GM18907 (cell line): ENCODE measurements around the gene IGFL1.
"Not testable (repeated sequence)": the region's sequence is repeated elsewhere in the genome, so short reads cannot be mapped to it uniquely, and the experiment has no call there.

ENCODE experiments used
- ATAC-seq: cut with Tn5 transposase; IDR thresholded peaks from one replicate; pipeline ENCODE4 v1.9.1; 2021; ENCODE audit warnings: mild to moderate bottlenecking, moderate library complexity; ENCODE audit not compliant: unreplicated experiment

IGFL1 gene

DNA sequence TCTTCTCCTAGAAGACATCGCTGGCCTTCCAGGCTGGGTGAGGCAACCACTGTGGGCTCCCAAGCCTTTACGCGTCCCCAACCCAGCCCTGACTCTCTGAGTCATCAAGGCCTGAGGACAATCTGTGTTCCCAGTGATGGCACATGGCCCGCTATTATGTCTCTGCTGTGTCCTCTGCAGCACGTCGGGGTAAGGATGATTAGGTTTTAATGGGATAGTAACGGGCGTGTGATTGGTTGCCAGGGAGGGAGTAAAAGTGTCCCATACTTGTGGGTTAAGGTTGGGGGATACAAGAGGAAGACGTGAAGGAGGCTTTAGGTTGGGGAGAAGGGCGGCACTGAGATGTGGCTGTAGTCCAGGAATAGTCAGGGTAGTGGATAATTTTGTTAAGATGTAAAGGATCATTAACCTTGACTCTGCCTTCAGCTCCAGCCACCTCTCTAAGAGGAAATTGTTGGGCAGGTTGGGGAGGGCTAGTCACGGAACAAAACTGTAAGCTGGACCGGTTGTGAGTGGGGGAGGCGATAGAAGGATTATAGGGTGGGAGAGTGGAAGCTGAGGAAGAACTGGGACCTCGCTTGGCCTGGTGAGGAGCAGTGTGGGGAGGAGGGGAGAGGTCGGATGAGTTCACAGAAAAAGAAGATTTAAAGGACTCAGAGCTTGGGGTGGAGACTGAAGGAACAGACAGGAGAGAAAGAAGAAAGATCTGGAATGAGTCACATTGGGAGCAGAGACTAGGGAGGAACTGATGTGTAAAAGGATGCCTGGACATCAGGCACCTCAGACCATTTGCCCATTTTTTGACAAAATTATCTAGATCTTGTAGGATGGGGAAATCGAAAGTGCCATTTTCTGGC is 27.9 kb upstream of the IGFL1 start:
- ATAC-seq, result no peak

DNA sequence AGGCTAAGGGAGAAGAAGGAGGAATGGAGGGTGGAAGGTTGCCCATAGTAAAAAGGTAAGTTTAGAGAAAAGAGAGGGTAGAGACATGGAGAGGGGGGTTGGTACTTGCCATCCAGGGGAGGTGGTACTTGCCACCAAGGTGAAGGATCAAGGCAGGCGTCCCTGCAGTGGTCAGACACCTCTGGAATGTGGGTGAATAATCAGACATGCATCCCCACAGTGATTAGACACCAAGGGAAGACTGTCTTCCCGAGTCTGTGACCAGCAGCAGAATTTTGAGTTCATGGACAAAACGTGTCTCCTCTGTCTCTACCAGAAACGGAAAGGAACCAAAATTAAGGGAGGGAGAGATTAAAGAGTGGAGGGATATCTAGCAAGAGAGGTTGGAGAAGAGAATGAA is 27.1 kb upstream of the IGFL1 start:
- ATAC-seq, result no peak

DNA sequence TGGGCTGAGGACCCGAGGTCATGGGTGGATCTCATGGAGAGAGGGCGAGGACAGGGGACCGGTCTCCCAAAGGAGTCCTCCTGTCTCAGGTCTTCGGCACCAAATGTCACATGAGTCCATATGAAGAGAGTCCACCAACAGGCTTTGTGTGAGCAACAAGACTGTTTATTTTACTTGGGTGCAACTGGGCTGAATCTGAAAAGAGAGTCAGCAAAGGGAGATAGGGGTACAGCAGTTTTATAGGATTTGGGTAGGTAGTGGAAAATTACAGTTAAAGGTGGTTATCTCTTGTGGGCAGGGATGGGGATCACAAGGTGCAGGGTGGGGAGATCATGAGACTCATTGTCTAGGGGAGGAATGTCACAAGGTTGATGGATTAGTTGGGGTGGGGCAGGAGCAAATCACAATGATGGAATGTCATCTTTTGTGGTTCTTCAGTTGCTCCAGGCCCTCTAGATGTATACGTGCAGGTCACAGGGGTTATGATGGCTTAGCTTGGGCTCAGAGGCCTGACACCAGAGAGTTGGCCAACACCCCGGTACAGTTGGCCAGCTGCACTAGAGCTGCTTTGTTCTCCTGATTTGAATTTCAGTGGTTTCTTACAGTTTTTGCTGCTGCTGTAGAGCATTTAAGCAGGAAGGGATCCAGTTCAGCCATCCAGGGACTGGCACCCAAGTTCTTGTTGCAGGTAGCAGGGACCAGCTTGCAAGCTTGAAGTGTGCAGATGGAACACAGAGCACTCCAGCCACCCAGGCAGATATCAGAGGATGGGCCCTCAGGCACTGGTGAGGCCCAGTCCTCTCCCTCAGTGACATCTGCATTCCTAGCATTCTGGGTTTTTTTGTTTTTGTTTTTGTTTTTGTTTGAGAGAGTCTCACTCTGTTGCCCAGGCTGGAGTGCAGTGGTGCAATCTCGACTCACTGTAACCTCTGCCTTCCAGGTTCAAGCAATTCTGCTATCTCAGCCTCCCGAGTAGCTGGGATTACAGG is 26.4 kb upstream of the IGFL1 start:
- ATAC-seq, result no peak

DNA sequence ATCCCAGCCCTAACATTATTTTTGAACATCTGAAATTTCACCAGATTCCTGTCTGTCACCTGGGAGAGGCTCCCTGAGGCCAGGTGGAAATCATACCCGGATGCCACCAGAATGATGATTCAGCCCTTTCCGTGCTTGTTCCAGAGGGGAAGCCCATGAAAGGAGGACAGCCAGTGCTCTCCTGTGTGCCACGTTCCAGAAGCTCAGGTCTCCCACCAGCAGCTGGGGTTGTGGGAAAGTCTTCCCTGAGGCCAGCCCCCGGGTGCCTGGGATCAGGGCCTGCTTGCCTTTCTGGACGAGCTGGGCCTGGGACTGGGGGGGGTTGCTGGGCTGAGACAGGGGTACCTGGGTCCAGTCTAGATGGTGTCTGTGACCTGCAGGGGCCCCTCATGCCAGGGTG is 25.5 kb upstream of the IGFL1 start:
- no peak for ATAC-seq

DNA sequence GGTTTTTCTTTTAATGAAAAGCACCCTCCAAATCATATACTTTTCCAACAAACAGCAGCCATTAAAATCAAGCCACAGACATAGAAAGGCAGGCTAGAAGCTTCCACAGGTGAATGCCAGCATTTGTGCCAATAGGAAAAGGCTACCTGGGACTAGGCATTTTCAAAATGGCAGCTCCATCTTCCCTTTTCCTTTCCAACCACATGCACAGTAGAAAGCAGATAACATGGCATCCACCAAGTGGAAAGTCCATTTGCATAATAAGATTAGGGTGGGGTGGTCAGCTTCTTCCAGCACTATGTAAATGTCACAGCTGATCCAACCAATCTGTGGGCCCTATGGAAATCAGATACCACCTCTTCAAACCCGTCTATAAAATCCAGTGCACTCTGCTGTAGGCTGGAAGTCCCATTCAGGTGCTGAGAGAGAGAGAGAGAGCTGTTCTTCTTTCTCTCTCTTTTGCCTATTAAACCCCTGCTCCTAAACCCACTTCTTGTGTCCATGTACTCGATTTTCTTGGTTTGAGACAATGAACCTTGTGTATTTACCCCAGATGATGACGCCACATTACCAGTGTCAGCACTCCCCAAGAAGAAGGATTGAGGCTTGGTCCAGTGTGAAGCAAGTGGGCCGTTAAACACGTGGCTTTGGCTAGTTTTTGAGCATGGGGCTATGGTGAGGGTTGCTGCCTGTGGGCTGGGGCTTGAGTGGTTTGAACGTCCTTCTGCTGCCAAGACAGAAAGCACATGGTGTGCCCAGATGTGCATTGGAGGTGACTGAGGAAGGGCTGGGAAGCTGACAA is 24.2 kb upstream of the IGFL1 start:
- no peak for ATAC-seq

DNA sequence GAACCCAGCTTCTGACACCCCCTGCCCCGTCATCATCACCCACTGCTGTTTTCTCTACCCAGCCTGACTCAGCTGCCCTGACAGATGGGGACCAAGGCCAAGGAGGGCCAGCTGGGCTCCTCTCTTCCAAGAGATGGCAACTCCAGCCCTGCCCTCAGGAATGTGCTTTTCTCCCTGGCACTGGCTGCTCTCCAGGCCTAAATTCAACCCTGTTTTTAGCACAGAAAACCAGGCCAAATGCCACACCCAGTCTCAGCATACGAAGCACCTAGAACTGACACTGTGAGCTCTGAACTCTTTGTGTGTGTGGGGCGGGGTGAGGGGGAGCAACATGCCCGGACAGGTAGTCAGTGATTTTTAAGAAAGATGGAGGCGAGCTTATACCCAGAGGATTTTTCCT is 23.4 kb upstream of the IGFL1 start:
- no peak for ATAC-seq

DNA sequence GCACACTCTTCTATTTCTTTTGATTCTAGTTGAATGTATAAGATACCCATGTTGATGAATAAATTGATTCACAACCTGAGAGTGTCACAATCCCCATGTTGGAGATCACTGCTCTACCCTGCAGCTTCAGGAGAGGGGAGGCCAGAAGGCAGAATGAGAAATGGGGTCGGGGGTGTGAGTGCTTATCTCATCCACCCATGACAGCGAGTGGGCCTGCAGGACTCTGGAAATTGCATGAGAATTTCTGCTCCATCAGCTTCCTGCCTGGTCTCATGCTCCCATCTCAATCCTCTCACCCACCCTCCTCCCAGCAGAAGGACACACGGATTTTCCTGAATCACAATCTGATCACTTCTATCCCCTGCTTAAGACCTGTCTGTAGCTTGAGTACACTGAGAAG is 22.9 kb upstream of the IGFL1 start:
- no peak for ATAC-seq

DNA sequence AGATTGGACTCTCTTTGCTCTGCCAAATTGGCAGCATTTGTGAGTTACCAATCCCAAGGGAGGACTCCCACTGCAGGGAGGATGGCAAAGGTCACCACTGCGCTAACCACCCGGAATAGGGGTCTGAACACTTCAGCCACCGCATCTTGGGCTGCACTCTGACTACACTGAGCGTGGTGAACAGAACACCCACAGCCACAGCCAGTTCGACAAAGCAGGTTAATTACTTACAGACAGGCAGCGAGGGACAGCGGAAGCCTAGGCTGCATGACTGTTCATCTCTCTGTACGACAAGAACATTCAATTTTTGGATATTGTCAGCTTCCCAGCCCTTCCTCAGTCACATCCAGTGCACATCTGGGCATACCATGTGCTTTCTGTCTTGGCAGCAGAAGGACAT is 21.7 kb upstream of the IGFL1 start:
- ATAC-seq, result not testable (repeated sequence)

DNA sequence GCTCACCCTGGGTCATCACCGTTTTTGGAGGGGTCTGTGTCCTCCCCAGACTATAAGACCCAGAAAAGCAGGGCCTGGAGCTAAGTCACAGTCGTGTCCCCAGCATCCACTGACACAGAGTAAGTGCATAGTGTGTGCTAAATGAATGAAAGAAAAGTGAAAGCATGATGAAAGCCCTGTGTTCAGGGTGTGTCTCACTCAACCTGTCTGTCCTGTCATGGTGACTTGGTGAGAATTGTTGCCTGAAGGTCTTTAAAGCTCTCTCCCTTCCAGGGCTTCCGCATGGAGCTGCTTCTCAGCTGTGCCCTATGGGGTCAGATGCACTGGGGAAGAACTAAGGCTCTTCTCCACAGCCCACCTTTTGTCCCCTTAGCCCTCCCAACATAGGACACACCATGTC is 20.5 kb upstream of the IGFL1 start:
- ATAC-seq, result no peak

DNA sequence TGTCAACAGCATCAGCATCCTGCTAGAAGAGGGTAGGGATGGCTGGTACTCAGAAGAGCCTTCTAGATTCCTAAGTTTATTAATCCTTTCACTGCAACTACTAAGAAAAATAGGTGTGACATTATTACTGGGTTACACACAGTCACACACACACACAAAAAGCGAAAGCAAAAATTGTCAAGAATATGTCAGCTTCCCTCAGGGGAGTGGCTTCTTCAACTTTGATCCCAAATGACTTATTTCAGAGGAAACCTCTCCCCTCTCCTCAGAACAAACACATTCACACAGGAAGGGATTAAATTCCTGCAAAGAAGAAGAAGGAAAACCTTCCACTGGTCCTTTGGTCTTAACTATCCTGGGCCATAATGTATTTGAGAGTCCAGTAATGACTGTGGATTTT is 20.1 kb upstream of the IGFL1 start:
- no peak for ATAC-seq

DNA sequence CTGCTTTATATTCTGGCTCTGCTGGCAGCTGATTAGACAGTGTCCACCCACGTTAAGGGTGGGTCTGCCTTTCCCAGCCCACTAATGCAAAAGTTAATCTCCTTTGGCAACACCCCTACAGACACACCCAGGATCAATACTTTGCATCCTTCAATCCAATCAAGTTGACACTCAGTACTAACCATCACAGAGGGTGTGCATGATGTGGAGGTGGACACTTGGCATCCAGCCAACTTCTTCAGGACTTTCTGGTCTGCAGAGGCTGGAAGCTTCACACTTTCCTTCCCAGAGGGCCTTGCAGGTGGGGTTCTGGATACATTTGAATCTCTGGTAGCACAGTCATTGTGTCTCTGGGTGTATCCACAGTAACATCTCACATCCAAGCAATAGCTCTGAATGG is 18.9 kb upstream of the IGFL1 start:
- no peak for ATAC-seq

DNA sequence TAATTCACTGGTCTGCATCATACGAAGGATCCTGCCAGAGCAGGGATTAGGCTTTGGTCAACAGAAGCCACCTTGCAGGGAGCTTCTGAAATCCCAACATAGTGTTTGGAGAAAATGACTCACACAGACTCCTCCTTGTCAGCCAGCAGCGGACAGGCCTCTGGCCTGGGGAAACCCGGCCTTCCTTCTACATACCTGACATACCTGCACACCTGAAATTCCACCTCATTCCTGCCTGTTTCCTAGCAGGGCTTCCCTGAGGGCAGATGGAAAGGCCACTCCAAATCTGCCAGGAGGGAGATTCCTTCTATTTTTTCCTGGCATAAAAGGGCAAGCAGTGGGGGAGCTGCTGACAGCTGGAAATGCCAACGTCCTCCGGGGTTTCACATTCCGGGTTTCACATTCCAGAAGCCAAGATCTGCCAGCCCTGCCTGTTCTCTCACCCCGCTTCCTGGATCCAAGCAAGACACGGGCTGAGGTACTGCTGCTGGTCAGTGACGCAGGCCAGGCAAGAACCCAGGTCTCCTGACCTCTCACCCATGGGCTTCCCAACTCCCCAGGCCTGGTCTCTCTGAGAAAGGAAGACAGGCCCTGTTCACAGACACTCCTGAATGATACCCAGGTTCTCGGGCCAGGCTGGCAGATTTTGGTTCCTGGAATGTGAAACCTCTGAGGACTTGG is 18.2 kb upstream of the IGFL1 start:
- no peak for ATAC-seq

DNA sequence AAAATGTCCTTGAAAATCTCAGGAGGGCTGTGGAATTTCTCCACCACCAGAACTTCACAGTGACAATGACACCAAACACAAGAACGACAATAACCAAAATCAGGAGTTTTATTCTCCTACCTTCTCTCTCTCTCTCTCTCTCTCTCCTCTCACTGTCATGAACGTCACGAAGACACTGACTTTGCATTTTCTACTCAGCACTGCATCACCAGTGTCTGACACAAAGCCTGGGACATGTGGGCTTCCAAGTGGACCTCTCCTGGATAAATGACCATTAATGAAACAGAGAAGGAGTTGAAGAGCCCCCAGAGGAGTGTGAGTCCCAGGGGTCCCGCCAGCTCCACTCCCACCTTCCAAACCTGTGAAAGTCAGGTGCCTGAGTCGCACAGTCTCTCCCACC is 16.9 kb upstream of the IGFL1 start:
- not testable (repeated sequence) for ATAC-seq

DNA sequence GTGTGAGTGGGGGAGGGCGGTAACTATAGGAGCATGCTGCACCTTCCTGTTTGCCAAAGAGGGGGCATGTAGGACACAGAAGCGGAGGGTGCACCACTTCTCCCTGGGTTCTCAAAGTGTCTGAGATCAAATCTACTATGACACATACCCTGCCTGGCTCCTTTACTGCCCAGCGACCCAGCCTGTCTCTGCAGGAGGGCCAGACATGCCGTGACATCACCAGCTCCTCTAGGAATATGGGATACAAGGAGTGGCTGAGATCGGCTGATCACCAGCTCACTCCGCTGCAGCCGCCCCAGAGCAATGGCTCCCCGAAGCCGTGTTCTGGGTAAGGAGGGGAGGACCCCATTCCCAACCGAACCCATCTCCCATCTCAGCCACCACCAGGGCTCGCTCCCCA is 16.4 kb upstream of the IGFL1 start:
- no peak for ATAC-seq

DNA sequence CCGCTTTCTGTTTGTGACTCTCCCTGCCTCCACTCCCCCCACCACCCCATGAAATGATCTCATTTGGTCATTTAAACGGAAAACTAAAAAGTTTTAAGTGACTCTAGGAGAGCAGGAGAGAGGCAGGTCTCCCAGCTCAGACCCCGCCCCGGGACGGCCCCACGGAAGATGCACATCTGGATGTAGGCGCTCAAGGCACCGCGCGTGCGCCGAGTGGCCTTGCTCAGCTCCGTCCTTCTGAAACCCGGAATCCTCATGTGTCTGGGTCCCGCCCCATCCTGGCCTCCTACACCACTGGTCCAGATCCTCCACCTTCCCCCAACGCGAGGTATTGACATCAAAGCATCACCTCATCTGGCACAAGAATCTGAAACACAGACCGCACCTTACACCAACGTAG is 15.7 kb upstream of the IGFL1 start:
- ATAC-seq, result no peak

DNA sequence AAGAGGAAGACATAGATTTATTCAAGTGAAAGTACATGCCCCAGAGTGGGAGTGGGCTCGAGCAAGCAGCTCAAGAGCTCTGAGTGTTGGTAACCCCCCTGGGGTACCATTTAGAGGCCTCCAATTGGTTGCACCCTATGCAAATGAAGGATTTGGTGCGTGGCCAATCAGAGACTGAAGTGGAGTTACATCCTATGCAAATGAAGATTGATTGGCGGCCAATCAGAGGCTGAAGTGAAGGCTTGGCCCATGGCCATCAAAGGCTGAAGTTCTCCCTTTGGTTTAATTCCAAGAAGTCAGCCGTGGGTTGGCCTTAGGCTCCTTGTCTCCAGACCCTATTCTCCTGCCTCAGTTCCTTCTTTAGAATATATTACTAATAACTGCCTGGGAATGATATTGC is 12.9 kb upstream of the IGFL1 start:
- no peak for ATAC-seq

DNA sequence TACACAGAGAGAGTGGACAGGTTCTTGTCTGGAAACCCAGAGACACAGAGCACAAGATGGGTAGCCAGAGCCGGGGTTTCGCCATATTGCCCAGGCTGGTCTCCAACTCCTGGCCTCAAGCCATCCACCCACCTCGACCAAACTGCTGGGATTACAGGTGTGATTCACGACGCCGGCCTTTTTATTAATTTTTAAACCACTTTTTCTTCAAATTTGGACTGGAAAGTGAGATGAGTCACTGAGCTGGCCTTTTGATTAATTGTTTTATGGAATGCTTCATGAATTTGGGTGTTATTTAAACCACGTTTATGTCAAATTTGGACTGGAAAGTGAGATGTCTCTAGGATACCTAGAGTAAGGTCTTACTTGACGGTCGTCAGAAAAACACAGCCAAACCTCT is 12.1 kb upstream of the IGFL1 start:
- no peak for ATAC-seq

DNA sequence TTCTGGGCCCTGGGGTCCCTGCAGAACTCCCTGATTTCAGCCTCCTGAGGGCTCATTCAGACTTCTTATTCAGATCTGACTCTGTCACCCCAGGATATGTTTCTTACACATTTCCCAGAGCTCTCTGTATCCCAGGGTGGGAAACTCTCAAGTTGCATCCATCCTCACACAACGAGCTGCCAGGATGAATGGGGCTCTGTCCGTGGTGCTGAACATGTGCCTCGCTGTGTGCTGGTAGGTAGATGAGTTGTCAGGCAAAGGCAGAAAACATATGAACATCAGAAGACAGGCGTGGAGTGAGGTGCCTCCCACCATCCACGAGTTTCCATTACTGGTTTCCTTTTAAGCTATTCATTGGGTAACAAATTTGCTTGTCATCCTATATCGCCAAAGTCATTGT is 11.4 kb upstream of the IGFL1 start:
- no peak for ATAC-seq

DNA sequence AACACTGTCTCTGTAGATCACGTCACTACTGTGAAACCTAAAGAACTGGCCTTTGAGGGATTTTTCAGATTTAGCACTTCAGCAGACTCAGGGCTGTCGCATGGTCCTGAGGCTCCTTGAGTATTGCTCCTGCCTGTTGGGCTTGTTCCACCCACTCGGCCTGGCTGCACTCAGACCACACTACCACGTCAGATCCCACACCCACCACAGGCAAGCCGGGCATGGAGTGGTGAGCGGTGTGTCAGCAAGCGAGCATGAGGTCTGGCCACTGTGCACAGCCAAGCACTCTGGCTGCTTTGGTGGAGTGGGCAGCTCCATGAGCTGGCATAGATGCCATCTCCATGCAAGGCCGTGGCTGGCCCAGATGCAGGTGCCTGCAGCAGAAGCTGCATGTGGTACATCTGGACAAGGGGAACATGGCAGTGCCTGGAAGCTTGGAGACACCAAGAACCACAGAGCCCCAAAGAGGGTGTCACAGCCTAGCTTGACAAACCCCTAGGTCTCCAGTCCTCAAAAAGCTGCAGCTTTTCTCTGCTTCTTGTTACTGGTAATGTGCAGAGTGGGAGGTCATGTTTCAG is 9.4 kb upstream of the IGFL1 start:
- no peak for ATAC-seq

DNA sequence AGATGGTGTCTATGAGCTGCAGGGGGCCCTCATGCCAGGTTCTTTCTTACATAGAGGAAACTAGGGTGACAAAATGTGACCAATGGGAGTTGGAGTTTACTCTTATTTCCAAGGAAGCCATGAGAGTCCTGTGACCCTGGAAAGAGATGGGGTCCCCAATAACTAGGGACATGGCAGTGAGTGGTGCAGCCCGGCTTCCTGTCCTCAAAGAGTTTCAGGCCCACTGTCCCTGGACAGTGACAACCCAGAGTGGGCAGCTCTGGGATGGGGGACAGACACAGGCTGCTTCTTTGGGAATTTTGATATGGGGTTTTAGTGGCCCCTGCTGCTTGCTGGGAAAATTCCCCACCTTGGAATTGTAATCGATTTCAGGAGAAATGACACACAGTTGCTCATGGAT is 8.4 kb upstream of the IGFL1 start:
- no peak for ATAC-seq
